Upper lobe of left lung (tissue), 4 donors: ENCODE data around the gene NPR2.

ENCODE experiments used
- CTCF ChIP-seq, 6 experiments: fragments of 450-650 bp in 4 of 6; fragments of 200-600 bp in 2 of 6; sonication (generic) in 2 of 6; IDR thresholded peaks; one replicate each; pipeline ENCODE4 v1.5.1; 2016 to 2019; ENCODE audit warnings: antibody characterized with exemption in 6 of 6
- EP300 ChIP-seq, 4 donors: sonication (generic); formaldehyde crosslinking; IDR thresholded peaks; one replicate each; pipeline ENCODE4 v1.5.1; 2017; ENCODE audit warnings: antibody characterized with exemption in 4 of 4, control low read depth in 2 of 4
- POLR2A ChIP-seq, 4 donors: fragments of 450-650 bp; IDR thresholded peaks; one replicate each; pipeline ENCODE4 v1.5.1; 2016 to 2017; ENCODE audit warnings: antibody characterized with exemption in 4 of 4, mild to moderate bottlenecking in 2 of 4
- POLR2AphosphoS5 ChIP-seq, 2 donors: sonication (generic); formaldehyde crosslinking; IDR thresholded peaks; one replicate each; pipeline ENCODE4 v1.5.1; 2017; ENCODE audit warnings: antibody characterized with exemption in 2 of 2

- TF ChIP-seq CTCF (IDR thresholded peaks at IDR 0.05) = no peak
- no peak for TF ChIP-seq POLR2A (IDR thresholded peaks at IDR 0.05)
- TF ChIP-seq EP300 (IDR thresholded peaks at IDR 0.05) = no peak
- no peak for TF ChIP-seq POLR2AphosphoS5 (IDR thresholded peaks at IDR 0.05)
These were observed 2.1 kb downstream of the NPR2 start for GRCh38 chr9:35793461-35793860.
